Kasumi-1 (cell line): ENCODE data around the gene HIVEP1.

Experiments
- DNase-seq, 2 experiments: peaks; one replicate each; lab custom pipeline; 2025; lab: John Stamatoyannopoulos, UW

HIVEP1 gene

DNA sequence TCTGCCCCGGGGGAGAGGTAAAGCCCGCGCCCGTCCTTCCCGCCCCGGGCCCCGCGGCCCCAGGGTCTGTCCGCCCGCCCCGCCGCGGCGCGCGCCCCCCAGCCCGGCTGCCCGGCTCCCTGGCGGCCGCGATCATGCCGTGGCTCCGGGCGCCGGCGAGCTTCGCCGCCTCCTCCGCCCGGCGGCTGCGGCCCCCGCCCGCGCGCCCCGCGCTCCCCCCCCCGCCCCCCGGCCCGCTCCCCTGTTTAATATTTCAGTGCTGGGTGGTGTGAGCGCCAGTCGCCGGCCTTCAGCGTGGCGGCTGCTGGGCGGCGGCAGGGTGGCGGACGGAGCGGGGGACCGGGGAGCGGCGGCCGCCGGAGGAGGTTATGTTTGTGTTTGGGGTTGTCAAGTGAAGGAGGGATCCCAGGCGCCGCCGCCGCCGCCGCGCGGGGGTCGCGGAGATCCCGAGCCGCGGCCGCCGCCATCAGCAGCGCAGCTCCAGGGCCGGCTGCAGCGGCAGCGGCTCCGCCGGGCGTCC lies at the start of gene HIVEP1:
Gene HIVEP1, plus strand, starts transcription at position 275 of the 520 bp plus-strand sequence. CDS start 3,317 bp downstream, outside the sequence.
- DNase-seq = no peak

DNA sequence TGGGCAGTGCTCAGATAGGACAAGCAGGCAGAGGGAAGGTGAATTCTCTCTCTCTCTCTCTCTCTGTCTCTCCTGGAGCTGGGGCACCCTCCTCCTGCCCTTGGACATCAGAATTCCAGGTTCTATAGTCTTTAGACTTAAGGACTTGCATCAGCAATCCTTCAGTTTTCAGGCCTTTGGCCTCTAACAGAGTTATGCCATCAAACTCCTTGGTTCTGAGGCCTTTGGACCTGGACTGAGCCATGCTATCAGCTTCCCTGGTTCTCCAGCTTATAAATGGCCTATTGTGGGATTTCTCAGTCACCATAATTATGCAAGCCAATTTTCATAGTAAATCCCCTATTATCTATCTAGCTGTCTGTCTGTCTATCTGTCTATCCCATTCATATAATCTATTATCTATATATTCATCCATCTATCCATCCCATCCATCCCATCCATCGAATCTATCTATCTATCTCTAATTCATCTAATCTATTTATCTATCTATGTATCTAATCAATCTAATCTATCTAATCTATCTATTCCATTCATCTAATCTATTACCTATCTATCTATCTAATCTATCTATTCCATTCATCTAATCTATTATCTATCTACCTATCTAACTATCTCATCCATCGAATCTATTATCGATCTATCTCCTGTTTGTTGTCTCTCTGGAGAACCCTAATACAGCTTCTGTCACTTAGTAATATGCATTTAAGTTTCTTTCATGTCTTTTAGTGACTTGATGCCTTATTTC lies 48.2 kb upstream of the HIVEP1 start:
- DNase-seq = no peak

DNA sequence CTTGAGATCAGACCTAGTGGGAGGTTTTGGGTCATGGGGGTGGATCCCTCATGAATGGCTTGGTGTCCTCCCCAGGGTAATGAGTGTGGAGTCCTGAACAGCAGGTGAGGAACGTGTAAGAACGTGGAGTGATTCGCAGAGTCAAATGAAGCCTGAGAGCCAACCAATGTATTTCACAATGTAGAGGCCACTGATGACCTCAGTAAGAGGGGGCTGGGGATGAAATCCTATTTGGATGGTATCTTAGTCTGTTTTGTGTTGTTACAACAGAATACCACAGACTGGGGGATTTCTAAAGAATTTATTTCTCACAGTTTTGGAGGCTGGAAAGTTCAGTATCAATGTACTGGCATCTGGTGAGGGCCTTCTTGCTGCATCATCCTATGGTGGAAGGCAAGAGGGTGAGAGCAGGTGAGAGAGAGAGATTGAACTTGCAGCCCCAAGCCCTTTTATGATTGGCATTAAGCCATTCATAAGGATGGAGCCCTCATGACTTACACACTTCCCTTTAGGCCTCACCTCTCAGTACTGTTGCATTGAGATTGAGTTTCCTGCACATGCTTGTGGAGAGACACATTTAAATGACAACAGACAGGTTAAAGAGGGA lies 47.3 kb upstream of the HIVEP1 start:
- DNase-seq = no peak

DNA sequence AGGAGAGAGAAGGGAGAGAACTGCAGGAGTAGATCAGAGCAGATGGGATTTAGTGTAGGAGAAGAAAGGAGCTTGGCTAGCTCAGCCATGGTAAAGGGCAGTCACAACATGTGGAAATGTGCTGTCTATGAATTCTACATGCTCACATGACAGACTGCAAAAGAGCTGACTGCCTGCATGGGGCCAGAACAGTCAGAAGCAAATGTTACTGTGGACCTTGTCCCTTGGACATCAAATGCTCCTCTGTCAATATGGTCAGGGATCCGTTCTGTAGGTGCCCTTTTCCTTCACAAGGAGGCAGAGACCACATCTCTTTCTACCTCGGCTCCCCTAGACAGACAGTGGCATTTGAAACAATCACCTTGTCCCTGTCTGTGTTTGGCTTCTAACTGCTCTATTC lies 46.6 kb upstream of the HIVEP1 start:
- no peak for DNase-seq

DNA sequence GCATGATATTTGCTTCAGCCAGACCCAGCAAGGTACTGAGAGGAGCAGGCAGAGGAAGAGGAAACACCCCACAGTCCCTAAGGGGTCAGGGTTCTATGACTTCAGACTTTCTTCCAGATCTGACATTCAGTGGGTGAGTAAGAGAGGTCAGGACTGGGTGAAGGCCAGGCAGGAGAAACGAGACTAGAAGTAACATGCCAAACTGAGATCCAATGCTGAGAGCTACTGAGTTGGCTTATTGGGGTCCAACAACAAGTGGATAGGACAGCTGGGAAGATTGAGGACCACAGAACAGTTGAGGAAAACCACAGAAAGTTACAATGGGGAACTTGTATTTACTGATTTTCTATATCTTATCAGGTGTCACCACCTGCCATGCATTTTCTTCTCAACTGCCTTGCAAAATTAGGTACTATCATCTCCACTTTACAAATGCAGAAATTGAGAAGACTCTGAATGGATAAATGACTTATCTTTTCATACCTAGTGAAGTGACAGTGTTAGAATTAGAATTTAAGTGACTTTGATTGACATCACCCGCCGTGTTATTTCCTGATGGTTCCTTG lies 43.8 kb upstream of the HIVEP1 start:
- no peak for DNase-seq

DNA sequence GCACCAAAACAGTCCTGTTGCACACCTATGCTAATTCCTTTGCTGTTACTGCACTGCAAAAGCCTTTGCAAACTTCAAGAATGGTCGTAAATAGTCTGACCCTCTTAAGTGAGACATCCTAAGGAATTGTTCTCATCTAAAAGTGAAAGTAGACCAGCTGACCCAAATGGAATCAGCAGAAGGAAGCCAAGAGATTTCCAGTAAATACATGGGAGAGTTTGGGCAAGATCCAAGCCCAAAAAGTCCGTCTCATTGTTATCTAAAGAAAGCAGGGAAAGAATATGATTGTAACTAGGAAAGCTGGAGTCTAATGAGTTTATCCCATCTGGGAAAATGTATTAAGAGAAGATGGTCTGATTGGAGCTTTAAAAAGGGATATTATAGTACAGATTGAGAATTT lies 43.0 kb upstream of the HIVEP1 start:
- no peak for DNase-seq

GRCh38 chr6:11970114-11970513 lies 42.0 kb upstream of the HIVEP1 start:
- no peak for DNase-seq

DNA sequence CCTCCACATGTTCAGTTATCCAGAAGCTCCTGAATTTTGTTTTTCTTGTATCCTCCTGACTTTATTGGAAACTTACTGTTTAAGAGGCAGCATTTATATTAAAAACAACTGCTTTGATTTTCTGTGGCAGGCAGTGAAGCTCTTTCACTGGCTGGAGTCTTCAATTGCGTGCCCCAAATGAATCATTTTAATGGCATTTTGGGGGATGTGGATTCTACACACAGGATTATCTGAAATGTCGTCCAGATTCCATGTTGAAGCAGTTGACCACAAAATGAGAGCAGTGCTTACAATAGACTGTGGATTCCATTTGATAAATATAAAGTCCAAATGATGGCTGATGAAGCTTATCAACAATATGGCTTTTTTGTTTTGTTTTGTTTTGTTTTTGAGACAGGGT lies 41.0 kb upstream of the HIVEP1 start:
- no peak for DNase-seq

DNA sequence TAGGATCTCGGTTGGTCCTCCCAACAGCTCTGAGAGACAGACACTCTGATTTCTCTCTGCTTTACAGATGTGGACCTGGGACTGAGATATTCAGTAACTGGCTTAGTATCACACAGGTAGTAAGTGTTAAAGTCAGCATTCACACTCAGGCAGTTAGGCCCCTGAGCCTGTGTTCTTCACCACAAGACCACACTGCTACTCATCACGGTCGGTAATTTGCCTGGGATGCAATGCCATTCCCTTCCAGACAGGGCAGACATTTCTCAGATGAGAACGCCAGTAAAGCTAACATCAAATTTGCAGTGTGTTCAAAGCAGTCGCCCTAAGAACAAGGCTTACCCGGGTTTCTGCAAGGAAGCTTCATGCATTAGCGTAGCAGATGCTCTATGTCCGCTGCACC lies 39.8 kb upstream of the HIVEP1 start:
- no peak for DNase-seq

- no peak for DNase-seq
These were observed 39.3 kb upstream of the HIVEP1 start for GRCh38 chr6:11972806-11973205.

DNA sequence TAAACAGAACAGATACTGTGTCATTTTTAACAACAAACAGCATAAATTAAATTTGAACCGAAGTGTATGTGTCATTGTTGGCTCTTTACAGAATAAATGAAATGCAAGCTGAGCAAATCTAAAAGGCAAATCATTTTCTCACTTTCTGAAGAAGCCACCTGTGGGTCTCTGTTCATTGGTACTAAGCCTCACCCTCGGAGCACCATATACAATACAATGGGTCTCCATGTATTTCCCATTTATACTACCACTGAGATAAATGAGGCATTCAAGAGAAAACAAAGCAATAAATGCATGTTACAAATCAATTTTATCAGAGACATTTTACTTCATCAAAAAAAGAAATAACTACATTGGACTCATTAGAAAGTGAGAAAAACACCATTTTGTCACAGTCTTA lies 38.9 kb upstream of the HIVEP1 start:
- no peak for DNase-seq

DNA sequence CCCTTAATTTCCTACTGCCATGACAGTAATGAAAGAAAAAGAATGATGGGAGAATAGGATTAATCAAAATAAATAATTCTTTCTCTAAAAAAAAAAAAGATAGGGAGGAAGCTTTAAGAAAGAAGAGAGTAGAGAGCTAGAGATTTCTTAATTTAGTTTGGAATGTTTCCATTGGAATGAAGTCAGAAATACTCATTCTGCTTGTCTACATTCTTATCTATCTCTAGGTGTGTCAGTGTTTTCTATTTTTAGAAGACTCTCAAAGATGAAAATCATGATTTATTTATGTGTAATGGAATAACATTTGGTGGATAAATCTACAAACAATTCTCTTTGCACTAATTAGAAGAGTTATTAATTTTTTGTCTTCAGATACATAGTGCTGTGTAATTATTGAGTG lies 38.0 kb upstream of the HIVEP1 start:
- no peak for DNase-seq

DNA sequence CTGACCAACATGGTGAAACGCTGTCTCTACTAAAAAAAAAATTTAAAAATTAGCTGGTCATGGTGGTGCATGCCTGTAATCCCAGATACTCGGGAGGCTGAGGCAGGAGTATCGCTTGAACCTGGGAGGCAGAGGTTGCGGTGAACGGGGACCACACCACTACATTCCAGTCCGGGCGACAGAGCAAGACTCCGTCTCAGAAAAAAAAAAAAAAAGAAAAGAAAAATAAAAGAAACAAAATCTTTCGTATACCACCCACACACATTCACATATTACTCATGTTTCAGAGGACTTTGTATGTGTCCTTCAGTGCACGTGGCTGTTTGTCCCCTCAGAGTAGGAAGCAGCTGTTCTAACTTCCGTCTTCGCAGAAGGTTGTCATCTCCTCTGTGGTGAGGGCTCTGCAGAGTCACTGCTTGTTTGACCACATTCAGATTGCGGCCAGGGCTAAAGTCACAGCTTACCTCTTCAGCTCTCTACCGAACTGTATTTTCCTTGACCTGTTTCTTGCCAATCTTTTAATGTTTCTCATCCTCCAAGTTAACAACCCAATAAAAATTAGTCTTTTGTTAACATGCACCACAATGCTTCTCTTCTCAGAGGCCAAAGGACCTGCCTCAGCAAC lies 36.6 kb upstream of the HIVEP1 start:
- DNase-seq = peak; percentile 92 to 94

- no peak for DNase-seq
These were observed 35.6 kb upstream of the HIVEP1 start for GRCh38 chr6:11976489-11976888.

GRCh38 chr6:11977193-11977592 lies 34.9 kb upstream of the HIVEP1 start:
- DNase-seq = no peak

- no peak for DNase-seq
These were observed 34.4 kb upstream of the HIVEP1 start for GRCh38 chr6:11977738-11978137.

DNA sequence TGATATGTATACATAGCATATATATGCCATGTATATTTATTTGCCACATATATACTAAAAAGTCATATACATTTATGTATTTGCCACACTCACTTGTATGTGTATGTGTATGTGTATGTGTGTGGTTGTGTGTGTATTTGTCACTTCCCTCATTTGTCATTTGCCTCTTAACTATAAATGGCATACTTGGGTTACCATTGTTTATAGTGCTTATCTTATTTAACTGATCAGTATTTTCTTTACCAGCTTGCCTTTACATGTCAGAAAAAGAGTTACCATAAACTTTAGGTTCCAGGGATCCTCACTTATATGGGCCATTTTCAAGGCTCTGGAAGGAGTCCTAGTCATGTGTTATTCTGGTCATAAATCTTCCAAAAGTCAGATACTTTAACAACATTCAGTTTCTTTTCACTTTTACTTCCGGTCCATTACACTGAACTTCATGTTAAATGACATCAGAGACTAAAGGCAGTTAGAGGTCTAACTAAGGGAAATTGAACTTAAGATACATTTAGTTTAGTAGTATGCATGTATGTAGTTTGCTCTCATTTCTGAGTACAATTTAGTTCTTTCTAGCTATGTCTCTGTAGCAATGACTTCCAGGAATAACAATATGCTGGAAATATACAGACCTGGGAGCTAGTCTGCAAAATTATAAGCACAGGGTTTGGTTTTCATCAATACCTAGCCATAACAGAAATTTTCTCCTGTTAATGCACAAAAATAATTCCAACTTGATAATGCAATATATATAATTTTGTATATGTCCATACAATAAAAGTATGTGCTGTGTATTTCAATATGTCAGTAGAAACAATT lies 33.7 kb upstream of the HIVEP1 start:
- no peak for DNase-seq

GRCh38 chr6:11979866-11980265 lies 32.2 kb upstream of the HIVEP1 start:
- DNase-seq = no peak

DNA sequence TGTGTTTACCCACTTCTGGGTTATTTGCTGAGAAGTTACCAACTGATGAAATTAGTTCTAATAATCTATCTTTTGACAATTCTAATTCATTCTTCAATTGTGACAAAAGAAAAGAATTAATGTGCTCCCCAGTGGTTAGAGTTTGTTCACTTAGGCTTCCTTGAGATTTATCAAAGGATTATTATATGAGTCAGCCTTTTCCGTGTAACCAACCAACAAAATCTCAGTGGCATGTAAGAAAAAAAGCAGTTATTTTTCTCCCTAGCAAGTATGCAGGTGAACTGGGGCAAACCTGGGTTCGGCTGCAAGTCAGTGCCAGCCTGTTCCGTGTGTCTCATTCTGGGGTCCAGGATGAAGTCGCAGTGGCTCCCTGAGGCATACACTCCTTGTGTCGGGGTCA lies 28.8 kb upstream of the HIVEP1 start:
- DNase-seq = no peak

- DNase-seq = no peak
These were observed 24.7 kb upstream of the HIVEP1 start for GRCh38 chr6:11987386-11987785.

GRCh38 chr6:11989386-11989785 lies 22.7 kb upstream of the HIVEP1 start:
- no peak for DNase-seq

GRCh38 chr6:11992086-11992485 lies 20.0 kb upstream of the HIVEP1 start:
- DNase-seq = no peak
